Endothelial cell of umbilical vein (primary cell): ENCODE results near the gene ELF4.
A peak's percentile ranks its signal among the peaks of the same experiment; 100 is the strongest.

Experiments used
- FOS ChIP-seq: IDR thresholded peaks from 2 replicates; pipeline ENCODE4 v1.6.1; 2011; ENCODE audit warnings: mild to moderate bottlenecking, low read length, moderate library complexity, borderline replicate concordance; ENCODE audit not compliant: insufficient read depth
- GATA2 ChIP-seq: IDR thresholded peaks from 2 replicates; pipeline ENCODE4 v1.7.0; 2011; ENCODE audit warnings: low read depth, mild to moderate bottlenecking, moderate library complexity, mixed read lengths, low read length; ENCODE audit not compliant: insufficient read length, insufficient read depth
- JUN ChIP-seq: IDR thresholded peaks from 2 replicates; pipeline ENCODE4 v1.6.1; 2011; ENCODE audit warnings: borderline replicate concordance, low read depth; ENCODE audit not compliant: insufficient read length, insufficient read depth
- MYC ChIP-seq: IDR thresholded peaks from one replicate; pipeline ENCODE4 v1.6.1; 2011; ENCODE audit warnings: mild to moderate bottlenecking, low read depth, low read length
- POLR2A ChIP-seq: IDR thresholded peaks from 2 replicates; pipeline ENCODE4 v1.6.1; 2012; ENCODE audit warnings: low read depth, mild to moderate bottlenecking, control low read depth, low read length
- POLR2AphosphoS5 ChIP-seq: IDR thresholded peaks from 2 replicates; pipeline ENCODE4 v1.6.1; 2012; ENCODE audit warnings: low read depth, mild to moderate bottlenecking, control low read depth, low read length, moderate library complexity; ENCODE audit not compliant: insufficient read depth
- TF ChIP-seq, protein P1 (sequence below), 2 donors: IDR thresholded peaks; 1 replicate in 1 of 2; 2 replicates in 1 of 2; pipeline ENCODE4 v1.5.1; 2011; ENCODE audit warnings: low read length in 2 of 2, mild to moderate bottlenecking in 2 of 2, moderate library complexity in 2 of 2, control low read depth in 1 of 2, inconsistent platforms in 1 of 2, low read depth in 1 of 2; ENCODE audit not compliant: insufficient read depth in 1 of 2; ENCODE audit errors: extremely low read depth in 1 of 2
- TF ChIP-seq, protein P2 (sequence below): IDR thresholded peaks from 2 replicates; pipeline ENCODE4 v1.6.1; 2011; ENCODE audit not compliant: insufficient read depth, insufficient read length

DNA sequence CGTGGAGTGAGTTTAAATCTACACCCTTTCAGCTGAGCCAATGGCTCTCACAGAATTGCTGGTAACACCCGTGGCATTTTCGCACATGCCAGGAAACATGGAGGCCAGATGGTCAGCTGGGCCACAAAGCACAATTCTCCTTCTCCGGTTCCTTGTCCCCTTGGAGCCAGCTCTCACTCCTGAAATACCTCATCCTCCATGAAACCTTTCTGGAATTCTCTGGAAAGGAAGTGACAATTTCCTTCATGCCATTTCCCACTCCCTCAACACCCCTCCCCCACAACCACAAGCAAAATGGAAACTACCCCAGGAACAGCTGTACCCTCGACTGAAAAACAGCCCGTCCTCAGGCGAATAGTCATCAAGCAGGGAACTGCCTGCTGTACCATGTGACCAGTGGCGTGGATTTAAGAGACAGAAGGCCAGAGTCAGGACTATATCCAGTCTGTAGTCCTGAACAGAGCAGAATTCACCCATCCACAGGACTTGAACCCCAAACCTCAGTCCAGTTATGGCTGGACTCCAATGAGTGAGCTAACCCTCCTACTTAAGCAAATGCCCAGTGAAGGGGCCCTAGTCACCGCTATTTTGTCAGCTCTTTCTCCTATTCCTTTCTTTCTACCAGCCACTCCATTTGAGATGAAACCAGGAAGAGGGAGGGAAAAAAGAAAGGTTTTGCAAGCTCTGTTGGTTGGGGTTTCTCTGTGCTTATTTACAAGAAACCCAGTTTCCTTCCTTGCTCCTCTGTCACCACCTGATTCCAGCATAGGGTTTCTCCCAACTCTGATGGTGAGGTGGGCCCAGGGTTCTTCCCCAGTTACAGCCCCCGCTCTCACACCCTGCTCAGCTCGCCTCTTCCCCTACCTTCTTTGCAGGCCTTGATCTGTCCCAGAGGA, 24.5 kb downstream of the ELF4 start:
- TF ChIP-seq, protein P1, sequence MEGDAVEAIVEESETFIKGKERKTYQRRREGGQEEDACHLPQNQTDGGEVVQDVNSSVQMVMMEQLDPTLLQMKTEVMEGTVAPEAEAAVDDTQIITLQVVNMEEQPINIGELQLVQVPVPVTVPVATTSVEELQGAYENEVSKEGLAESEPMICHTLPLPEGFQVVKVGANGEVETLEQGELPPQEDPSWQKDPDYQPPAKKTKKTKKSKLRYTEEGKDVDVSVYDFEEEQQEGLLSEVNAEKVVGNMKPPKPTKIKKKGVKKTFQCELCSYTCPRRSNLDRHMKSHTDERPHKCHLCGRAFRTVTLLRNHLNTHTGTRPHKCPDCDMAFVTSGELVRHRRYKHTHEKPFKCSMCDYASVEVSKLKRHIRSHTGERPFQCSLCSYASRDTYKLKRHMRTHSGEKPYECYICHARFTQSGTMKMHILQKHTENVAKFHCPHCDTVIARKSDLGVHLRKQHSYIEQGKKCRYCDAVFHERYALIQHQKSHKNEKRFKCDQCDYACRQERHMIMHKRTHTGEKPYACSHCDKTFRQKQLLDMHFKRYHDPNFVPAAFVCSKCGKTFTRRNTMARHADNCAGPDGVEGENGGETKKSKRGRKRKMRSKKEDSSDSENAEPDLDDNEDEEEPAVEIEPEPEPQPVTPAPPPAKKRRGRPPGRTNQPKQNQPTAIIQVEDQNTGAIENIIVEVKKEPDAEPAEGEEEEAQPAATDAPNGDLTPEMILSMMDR (IDR thresholded peaks at IDR 0.05; ENCODE audit: extremely low read depth in 1 of 2, insufficient read depth in 1 of 2, low read depth in 1 of 2, low read length in 2 of 2), result no peak
- TF ChIP-seq POLR2AphosphoS5 (peak; percentile 48), POLR2A (no peak), FOS (no peak), JUN (no peak), MYC (no peak), GATA2 (no peak)
- TF ChIP-seq, protein P2, sequence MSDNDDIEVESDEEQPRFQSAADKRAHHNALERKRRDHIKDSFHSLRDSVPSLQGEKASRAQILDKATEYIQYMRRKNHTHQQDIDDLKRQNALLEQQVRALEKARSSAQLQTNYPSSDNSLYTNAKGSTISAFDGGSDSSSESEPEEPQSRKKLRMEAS, result peak; percentile 65
